Fibroblast of peridontal ligament (primary cell): Measurements from ENCODE around the gene COX6B1.
"Not testable (repeated sequence)": the region's sequence is repeated elsewhere in the genome, so short reads cannot be mapped to it uniquely, and the experiment has no call there.

Experiments
- DNase-seq: peaks from one replicate; pipeline ENCODE4 v3.0.0-alpha.2; 2010; ENCODE audit errors: extremely low read depth

COX6B1 gene

DNA sequence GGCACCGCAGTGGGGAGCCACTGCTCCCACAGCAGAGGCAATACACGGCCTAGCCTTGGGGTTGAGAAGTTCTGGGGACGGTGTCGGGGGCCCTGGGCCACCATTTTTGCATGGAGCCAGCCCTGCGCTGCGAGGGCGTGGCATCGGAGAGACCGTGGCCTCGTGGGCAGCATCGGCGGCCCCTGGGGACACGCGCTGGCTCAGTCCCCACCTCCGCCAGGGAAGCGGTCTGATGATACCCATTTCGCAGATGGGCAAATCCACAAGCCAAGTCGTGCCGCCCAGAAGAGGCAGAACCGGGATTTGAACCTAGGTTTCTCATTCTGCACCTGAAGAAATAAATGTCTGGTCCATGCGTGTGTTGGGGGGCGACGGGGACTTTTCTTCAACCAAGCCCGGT lies 17.0 kb downstream of the COX6B1 start:
- no peak for DNase-seq

DNA sequence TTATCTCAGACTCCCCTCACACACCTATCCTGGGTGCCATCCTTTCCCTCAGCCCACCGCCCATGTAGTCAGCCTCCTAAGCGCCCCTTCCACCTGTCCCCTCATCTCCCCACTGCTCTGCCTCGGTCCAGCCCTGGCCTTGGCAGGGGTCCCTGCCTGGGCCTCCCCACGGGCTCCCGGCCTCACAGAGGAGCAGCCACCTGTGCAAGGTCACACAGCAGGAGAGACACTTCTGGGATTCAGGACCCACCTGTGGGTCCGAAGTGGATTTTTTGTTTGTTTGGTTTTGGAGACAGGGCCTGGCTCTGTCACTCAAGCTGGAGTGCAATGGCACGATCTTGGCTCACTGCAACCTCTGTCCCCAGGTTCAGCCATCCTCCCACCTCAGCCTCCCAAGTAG lies 17.5 kb downstream of the COX6B1 start:
- DNase-seq: no peak

DNA sequence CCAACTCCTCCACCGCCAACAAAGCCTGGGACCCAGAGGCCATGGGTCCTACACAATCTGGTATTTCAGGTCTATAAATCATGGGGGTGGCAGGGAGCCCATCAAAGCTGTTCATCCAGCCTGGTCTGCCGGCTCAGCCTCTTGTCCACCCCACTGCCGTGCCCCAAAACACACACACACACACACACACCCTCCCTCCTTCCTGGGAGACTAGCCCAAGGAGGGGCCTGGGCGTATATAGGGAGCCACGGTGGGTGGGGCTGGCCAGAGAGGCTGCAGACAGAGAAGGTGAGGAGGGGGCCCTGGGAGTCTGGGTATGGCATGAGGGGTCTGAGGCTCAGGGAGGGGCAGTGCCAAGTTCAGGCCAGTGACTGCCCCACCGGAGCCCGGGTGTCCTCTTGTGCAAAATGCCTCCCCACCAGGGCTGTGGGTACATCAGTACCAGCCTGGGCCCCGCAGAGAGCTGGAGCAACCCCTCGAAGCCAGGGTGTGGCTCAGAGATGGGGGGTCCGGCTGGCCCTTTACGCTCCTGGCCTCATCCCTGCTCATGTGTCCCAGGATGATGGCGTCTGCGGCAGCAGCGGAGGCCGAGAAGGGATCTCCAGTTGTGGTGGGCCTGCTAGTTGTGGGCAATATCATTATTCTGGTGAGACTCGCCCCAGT lies 18.3 kb downstream of the COX6B1 start, which contains the start of gene UPK1A:
Gene UPK1A (plus strand): TSS at position 267 of the 663 bp plus-strand sequence. CDS start 296 bp downstream, at position 563.
- no peak for DNase-seq

DNA sequence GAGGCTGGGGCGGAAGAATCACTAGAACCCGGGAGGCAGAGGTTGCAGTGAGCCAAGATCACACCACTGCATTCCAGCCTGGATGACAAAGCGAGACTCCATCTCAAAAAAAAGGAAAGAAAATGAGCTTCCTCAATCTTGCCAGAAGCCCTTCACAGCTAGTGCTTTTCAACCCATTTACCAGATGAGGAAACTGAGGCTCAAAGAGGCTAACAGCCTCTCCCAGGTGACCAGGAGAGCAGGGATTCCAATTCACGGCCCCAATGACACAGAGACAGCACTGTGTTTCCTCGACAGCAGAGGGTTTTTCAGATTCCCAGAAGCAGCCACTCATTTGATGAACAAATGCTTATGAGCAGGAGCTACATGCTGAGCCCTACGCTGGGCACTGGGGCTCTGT lies 21.4 kb downstream of the COX6B1 start:
- no peak for DNase-seq

DNA sequence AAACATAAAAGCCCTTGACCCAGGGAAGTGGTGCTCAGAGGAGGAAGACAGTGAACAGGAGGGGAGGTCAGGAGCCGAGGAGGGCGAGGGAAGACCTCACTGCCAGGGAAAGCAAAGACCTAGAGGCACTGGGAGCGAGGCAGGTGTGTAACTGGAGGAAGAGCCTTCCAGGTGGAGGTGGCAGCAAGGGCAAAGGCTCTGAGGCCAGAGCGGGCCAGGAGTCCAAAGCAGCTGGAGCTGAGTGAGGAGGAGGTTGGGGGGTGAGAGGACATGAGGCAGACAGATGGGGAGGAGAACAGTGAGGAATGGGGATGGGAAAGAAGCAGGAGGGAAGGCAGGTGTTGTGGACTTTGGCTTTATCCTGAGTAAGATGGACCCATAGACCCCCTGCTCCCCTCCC lies 21.9 kb downstream of the COX6B1 start:
- DNase-seq: no peak

DNA sequence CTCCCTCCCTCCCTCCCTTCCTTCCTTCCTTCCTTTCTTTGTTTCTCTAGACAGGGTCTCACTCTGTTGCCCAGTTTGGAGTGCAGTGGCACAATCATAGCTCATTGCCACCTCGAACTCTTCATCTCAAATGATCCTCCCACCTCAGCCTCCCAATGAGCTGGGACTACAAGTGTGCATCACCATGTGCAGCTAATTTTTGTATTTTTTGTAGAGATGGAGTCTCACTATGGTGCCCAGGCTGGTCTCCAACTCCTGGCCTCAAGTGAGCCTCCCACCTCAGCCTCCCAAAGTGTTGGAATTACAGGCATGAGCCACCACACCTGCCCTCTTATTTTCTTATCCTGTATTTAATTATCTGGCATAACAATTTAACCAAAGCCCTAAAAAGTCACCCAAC lies 22.6 kb downstream of the COX6B1 start:
- DNase-seq: no peak

DNA sequence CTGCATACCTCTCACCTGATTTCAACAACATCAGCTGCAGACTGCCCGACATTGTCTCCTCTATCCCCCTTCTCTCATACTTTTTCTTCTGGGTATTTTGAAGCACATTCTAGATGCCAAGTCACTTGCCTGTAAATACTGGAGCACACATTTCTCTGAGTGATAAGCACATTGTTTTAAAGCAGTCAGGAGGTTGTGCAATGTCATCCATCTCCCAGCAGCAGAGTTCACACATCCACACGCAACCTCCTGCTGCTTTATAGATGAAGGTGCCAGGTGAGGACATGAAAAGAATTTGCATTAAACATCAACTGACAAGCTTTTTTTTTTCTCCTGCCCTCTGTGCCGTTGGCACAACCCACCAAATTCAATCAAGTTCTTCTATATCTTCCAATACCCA lies 23.7 kb downstream of the COX6B1 start:
- DNase-seq: no peak

DNA sequence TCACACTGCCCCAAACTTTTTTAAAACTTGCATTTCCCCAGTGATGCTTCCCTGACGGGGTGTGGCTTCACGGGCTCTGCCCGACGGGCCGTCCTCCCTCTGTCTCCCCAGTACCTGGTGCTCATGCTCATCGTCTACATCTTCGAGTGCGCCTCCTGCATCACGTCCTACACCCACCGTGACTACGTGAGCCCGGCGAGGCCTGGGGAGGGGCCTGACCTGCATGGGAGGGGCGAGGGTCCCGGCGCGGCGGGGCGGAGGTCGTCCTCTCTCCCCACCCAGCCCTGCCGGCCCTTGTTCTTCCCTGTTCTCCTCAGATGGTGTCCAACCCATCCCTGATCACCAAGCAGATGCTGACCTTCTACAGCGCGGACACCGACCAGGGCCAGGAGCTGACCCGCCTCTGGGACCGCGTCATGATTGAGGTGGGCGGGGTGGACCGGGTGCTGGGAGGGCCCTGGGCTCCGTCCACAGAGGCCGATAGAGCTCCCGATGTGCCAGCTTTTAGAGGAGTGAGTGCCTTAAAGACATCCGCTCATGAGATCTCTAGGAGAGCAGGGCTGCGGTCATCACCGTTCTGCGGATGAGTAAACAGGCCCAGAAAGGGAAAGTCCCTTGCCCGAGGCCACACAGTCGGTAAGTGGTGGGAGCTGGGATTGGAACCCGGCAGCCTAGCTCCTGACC lies 25.1 kb downstream of the COX6B1 start:
- peak; percentile 42 for DNase-seq

DNA sequence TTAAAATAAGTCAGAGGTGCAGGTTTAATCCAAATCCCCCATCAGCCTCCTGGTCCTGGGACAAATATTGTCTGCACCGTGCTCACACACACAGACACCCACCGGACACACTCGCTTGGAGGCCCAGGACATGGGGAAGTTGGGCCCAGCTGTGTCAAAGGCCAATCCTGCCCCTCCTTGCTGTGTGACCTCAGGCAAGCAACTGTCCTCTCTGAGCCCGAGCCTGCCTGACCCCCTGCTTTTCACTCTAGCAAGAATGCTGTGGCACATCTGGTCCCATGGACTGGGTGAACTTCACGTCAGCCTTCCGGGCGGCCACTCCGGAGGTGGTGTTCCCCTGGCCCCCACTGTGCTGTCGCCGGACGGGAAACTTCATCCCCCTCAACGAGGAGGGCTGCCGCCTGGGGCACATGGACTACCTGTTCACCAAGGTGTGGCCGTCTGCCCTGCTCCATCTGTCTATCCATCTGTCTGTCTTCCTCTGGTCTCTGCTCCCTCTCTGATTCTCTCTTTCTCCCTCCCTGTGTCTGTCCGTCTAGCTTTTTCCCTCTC lies 27.5 kb downstream of the COX6B1 start:
- no peak for DNase-seq

DNA sequence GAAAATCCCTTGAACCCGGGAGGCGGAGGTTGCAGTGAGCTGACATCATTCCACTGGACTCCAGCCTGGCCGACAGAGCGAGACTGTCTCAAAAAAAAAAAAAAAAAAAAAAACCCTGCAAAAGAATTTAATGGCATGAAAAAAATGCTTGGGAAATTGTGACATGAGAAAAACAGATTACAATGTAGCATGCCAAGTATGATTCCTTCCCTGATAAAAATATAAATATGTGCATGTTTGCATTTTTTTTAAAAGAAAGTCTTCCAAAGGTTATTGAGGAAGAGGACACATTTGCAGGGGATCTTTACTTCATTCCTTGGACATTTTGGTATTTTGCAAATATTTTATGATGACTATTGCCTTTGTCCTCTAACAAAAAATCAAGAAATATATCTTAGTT lies 41.7 kb downstream of the COX6B1 start:
- DNase-seq: peak; percentile 48

DNA sequence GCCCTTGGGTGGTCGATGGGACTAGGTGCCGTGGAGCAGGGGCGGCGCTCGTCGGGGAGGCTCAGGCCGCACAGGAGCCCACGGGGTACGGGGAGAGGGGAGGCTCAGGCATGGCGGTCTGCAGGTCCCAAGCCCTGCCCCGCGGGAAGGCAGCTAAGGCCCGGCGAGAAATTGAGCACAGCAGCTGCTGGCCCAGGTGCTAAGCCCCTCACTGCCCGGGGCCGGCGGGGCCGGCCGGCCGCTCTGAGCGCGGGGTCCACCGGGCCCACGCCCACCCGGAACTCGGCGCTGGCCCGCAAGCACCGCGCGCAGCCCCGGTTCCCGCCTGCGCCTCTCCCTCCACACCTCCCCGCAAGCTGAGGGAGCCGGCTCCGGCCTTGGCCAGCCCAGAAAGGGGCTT lies 43.0 kb downstream of the COX6B1 start:
- DNase-seq: not testable (repeated sequence)

DNA sequence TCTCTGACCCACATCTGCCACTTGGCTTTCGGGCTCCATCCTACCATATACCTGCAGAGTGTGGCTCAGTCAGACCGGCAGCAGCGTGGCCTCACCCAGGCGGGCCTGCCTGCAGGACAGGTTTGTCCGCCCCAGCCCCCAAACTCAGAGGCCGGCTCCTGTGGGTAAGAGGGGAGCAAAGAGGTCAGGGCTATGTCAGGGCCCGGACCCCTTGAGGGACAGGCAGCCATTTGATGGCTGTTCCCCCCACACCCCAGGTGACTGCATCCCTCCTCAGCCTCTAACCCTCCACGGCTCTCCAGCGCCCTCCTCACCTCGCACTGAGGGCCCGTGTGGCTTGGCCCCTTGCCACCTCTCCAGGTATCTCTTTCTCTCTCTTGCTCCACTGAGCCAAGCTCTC lies 43.9 kb downstream of the COX6B1 start:
- DNase-seq: no peak

DNA sequence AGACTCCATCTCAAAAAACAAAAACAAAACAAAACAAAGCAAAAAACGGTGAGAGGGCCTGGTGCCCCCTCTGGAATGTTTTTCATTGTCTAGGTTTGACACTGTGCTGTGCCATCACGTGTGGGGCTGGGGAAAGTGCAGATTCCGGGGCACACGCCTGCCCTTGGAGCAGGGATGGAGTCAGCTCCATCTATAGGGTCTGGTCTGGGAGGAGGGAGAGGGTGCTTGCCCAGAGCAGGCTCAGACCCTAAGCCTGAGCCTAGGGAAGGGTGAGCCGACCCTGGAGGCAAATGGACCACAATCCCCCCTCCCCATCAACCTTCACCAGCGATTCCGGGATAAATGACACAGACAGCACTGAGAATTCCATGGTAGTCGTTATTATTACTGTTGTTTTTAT lies 45.3 kb downstream of the COX6B1 start:
- DNase-seq: no peak

DNA sequence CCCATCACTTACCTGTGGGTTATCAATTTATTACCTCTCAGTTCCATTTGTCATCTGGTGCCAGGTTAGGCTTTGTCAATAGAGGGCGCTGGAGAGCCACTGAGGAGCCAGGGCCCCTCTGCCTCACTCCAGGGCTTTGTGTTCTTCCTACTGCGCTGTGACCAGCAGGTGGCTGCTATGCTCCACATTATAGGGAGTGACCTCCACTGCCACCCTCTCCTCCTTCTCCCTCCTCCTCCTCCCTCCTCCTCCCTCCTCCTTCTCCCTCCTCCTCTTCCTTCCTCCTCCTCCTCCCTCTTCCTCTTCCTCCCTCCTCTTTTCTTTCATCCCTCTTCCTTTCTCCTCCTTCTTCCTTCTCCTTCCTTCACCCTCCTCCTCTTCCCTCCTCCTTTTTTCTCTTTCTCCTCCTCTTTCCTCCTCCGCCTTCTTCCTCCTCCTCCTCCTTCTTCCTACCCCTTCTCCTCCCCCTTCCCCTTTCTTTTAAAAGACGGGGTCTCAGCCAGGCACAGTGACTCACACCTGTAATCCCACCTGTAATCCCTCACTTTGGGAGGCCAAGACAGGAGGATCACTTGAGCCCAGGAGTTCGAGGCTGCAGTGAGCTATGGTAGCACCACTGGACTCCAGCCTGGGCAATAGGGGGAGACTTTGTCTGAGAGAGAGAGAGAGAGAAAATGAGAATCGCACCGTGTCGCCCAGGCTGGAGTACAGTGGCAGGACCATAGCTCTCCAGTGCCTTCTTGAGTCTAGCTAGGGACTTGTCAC lies 45.9 kb downstream of the COX6B1 start:
- peak; percentile 79 for DNase-seq

DNA sequence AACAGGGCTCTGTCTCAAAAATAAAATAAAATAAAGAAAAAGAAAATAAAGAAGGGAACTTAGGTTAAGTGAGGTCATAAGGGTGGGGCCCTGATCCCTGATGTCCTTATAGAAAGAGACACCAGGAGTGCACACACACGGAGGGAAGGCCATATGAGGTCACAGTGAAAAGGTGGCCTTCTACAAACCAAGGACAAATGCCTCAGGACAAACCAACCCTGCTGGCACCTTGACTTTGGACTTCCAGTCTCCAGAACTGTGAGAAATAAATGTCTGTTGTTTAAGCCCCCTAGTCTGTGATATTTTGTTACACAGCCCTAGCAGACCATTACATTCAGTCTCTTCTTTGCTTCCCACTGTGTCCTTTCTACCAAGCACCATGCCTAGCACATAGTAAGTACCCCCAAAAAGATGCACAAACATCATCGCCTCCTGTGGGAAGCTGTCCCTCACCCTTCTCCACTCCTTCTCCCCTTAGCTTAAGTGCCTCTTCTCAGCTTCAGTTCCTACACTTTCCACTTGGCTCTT lies 47.8 kb downstream of the COX6B1 start:
- no peak for DNase-seq

DNA sequence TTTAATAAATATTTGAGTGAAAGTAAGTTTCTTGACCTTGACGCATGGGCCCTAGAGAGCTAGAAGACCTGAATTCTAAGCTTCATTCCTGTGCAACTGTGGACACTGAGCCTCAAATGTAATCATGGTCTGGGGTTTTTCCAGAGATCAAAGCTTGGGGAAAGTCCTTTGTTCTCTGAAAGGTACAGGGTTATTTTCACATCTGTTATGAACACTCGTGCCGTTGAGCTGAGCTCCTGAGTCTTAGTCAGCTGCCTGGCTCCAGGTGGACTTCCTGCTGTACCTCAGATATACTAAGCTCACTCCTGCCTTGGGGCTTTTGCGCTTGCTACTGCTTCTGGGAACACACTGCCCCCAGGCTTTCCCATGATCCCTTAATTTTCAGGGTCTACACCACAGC lies 48.7 kb downstream of the COX6B1 start:
- DNase-seq: no peak

DNA sequence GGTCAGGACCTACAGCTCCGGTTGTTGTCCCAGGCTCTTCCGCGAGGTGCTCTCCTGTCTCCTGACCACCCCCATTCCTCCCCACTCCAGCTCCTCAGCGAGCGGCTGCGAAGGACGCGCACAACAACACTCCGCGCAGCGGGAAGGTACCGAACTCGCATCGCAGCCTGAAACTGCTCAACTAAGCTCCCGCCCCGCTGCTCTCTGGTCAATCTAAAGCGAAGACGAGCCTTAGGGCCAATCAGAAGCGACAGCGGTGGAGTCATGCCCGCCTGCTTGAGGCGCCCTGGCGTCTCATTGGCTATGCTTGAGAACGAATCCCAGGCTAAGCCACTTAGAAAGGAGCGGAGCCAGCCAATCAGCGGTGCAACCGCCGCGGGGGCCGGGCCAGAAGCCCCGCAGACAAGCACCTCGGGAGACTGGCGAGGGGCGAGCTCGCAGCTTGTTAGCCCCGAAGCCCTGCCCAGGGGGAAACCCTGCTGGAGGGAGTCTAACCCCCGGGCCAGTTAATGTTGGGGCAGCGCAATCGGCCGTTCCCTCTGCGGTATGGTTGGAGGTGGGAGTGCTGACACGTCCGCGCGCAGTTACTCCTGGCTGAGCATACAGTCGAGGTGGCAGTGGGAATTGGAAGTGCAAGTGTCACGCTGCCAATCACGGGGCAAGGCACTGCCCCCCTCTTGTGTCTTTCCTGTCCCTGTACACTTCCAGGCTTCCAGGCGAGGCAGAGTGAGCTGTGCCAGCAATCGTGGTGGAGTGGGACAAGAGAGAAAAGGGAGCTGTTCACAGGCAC lies 54.3 kb downstream of the COX6B1 start:
- DNase-seq: peak; percentile 97

DNA sequence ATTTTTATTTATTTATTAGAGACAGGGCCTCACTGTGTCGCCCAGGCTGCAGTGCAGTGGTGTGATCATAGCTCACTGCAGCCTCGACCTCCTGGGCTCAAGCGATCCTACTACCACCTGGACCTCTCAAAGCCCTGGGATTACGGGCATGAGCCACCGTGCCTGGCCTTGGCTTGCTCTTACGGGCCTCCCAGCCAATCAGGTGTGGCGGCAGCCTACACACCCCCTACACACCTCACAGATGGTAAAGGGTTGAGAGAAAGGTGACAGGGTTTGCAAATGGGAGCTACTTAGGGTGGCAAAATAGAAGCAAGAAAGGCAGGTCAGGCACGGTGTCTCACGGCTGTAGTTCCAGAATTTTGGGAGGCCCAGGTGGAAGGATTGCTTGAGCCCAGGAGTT lies 55.2 kb downstream of the COX6B1 start:
- DNase-seq: no peak

DNA sequence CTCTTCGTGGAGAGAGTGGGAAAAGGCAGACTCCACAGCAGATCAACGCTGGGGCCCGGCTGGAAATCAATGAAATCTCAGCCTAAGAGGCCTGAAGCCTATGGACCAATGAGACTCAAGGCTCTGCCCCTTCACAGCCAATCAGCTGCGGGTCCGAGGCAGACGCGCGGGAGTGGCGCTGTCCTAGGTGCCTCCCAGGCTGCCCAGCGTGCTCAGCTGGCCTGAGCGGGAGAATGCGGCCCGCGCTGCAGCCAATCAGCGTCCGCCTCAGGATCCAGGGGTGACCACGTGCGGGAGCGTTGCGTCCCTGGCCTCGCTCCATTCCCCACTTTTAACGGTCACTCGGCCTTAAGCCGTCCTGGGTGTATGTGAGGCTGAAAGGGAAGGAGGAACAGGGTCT lies 56.1 kb downstream of the COX6B1 start, which contains the start of gene ZBTB32:
Gene ZBTB32 (plus strand): TSS at position 341 of the 400 bp plus-strand sequence. CDS start 10,069 bp downstream, outside the sequence.
- DNase-seq: peak; percentile 26
